ENCODE data around the gene NMUR1. TPM values are rescaled to one million over a fixed set of nuclear protein-coding genes. Genes with fewer than 3 reads are reported as not detected.
"Not testable (repeated sequence)": the region's sequence is repeated elsewhere in the genome, so short reads cannot be mapped to it uniquely, and the experiment has no call there.

Gene NMUR1
- total RNA-seq, 2 experiments from 2014 or later = not detected

GRCh38 chr2:231573698-231574421 lies 43.6 kb upstream of the NMUR1 start:
- Histone ChIP-seq H3K4me3 (ENCODE audit: low read depth, low read length, poor library complexity, severe bottlenecking) (no peak overlapping the region), H3K4me1 (ENCODE audit: insufficient read depth, low read length, poor library complexity, severe bottlenecking) (peaks cover 4% of the 10 kb centered on the region), H3K9me3 (ENCODE audit: low read length) (no peaks in the 10 kb centered on the region), H4K20me1 (ENCODE audit: insufficient read depth, low read length) (no peaks in the 10 kb centered on the region), H3K4me2 (ENCODE audit: low read length) (no peak overlapping the region), H3K27ac (ENCODE audit: low read depth, low read length, poor library complexity, severe bottlenecking) (no peak overlapping the region), H3K79me2 (ENCODE audit: insufficient read depth, low read depth, low read length) (no peaks in the 10 kb centered on the region), H3K36me3 (ENCODE audit: insufficient read depth, low read length) (no peaks in the 10 kb centered on the region), H2AFZ (ENCODE audit: low read length) (no peak overlapping the region), H3K9me2 (ENCODE audit: insufficient read depth, low read length) (no peaks in the 10 kb centered on the region)
- TF ChIP-seq CTCF (conservative IDR thresholded peaks at IDR 0.05; ENCODE audit: low read length) (no peak), EZH2phosphoT487 (IDR thresholded peaks at IDR 0.05; ENCODE audit: borderline replicate concordance, low read depth, low read length) (no peak)
- CTCF ChIA-PET (ENCODE audit: unreplicated experiment) = interaction anchor here (1.2 kb wide), 1 partner anchor 15 kb away, joined by 3 read pairs; no protein-coding TSS in a partner anchor
- no TSS peak for BruUV-seq (replicated peaks)
- intact Hi-C loops (cut with micrococcal nuclease; ENCODE audit: unreplicated experiment) = no loop called here
- POLR2A ChIA-PET = interaction anchor here (0.5 kb wide), 1 partner anchor 161 kb away, joined by 4 read pairs; no protein-coding TSS in a partner anchor
- no peak for DNase-seq (ENCODE audit: low spot score)

GRCh38 chr2:231573096-231573495 lies 42.9 kb upstream of the NMUR1 start:
- no peaks in the 10 kb centered on the region for H3K36me3 ChIP-seq (ENCODE audit: insufficient read depth, low read length)
- CTCF ChIA-PET (ENCODE audit: unreplicated experiment) = no interaction called here
- H3K9me3 ChIP-seq (ENCODE audit: low read length) = no peaks in the 10 kb centered on the region
- no peak overlapping the region for H3K4me3 ChIP-seq (ENCODE audit: low read depth, low read length, poor library complexity, severe bottlenecking)
- intact Hi-C loops (cut with micrococcal nuclease; ENCODE audit: unreplicated experiment) = no loop called here
- H3K4me1 ChIP-seq (ENCODE audit: insufficient read depth, low read length, poor library complexity, severe bottlenecking) = peaks cover 11% of the 10 kb centered on the region
- no peak overlapping the region for H3K4me2 ChIP-seq (ENCODE audit: low read length)
- no peak overlapping the region for H2AFZ ChIP-seq (ENCODE audit: low read length)
- TF ChIP-seq CTCF (conservative IDR thresholded peaks at IDR 0.05; ENCODE audit: low read length) (no peak), EZH2phosphoT487 (IDR thresholded peaks at IDR 0.05; ENCODE audit: borderline replicate concordance, low read depth, low read length) (no peak)
- POLR2A ChIA-PET = no interaction called here
- DNase-seq (ENCODE audit: low spot score) = no peak
- no peaks in the 10 kb centered on the region for H3K9me2 ChIP-seq (ENCODE audit: insufficient read depth, low read length)
- no TSS peak for BruUV-seq (replicated peaks)
- H3K27ac ChIP-seq (ENCODE audit: low read depth, low read length, poor library complexity, severe bottlenecking) = no peak overlapping the region
- no peaks in the 10 kb centered on the region for H4K20me1 ChIP-seq (ENCODE audit: insufficient read depth, low read length)
- no peaks in the 10 kb centered on the region for H3K79me2 ChIP-seq (ENCODE audit: insufficient read depth, low read depth, low read length)

- Histone ChIP-seq H3K79me2 (ENCODE audit: insufficient read depth, low read depth, low read length) (no peaks in the 10 kb centered on the region), H3K4me3 (ENCODE audit: low read depth, low read length, poor library complexity, severe bottlenecking) (no peak overlapping the region), H3K9me2 (ENCODE audit: insufficient read depth, low read length) (no peaks in the 10 kb centered on the region), H3K27ac (ENCODE audit: low read depth, low read length, poor library complexity, severe bottlenecking) (no peak overlapping the region), H3K9me3 (ENCODE audit: low read length) (no peaks in the 10 kb centered on the region), H3K4me1 (ENCODE audit: insufficient read depth, low read length, poor library complexity, severe bottlenecking) (peaks cover 14% of the 10 kb centered on the region), H4K20me1 (ENCODE audit: insufficient read depth, low read length) (no peaks in the 10 kb centered on the region), H3K36me3 (ENCODE audit: insufficient read depth, low read length) (no peaks in the 10 kb centered on the region), H3K4me2 (ENCODE audit: low read length) (no peak overlapping the region), H2AFZ (ENCODE audit: low read length) (no peak overlapping the region)
- no peak for DNase-seq (ENCODE audit: low spot score)
- ChIA-PET CTCF (ENCODE audit: unreplicated experiment) (no interaction called here), POLR2A (interaction anchor here (0.7 kb wide), 1 partner anchor 545 kb away, joined by 5 read pairs; no protein-coding TSS in a partner anchor)
- BruUV-seq (replicated peaks) = no TSS peak
- intact Hi-C loops (cut with micrococcal nuclease; ENCODE audit: unreplicated experiment) = no loop called here
- TF ChIP-seq CTCF (conservative IDR thresholded peaks at IDR 0.05; ENCODE audit: low read length) = no peak
- TF ChIP-seq EZH2phosphoT487 (IDR thresholded peaks at IDR 0.05; ENCODE audit: borderline replicate concordance, low read depth, low read length) = no peak
These were observed 41.5 kb upstream of the NMUR1 start for GRCh38 chr2:231571661-231572191.

GRCh38 chr2:231570915-231571314 lies 40.7 kb upstream of the NMUR1 start:
- DNase-seq (ENCODE audit: low spot score); H3K79me2 ChIP-seq (ENCODE audit: insufficient read depth, low read depth, low read length); H3K4me3 ChIP-seq (ENCODE audit: low read depth, low read length, poor library complexity, severe bottlenecking); H3K9me2 ChIP-seq (ENCODE audit: insufficient read depth, low read length); H2AFZ ChIP-seq (ENCODE audit: low read length); H3K27ac ChIP-seq (ENCODE audit: low read depth, low read length, poor library complexity, severe bottlenecking); BruUV-seq (replicated peaks); H3K4me2 ChIP-seq (ENCODE audit: low read length); intact Hi-C loops (cut with micrococcal nuclease; ENCODE audit: unreplicated experiment); CTCF ChIA-PET (ENCODE audit: unreplicated experiment); H3K36me3 ChIP-seq (ENCODE audit: insufficient read depth, low read length); H3K9me3 ChIP-seq (ENCODE audit: low read length); H4K20me1 ChIP-seq (ENCODE audit: insufficient read depth, low read length): not testable (repeated sequence)
- H3K4me1 ChIP-seq (ENCODE audit: insufficient read depth, low read length, poor library complexity, severe bottlenecking) = peaks cover 14% of the 10 kb centered on the region
- POLR2A ChIA-PET = interaction anchor here (0.6 to 0.7 kb wide), 2 partner anchors 44 to 546 kb away, joined by 4 to 5 read pairs; no protein-coding TSS in a partner anchor
